LNCaP clone FGC (cell line): ENCODE measurements around the gene CYP27A1.

ENCODE experiments used
- DNase-seq: peaks from one replicate; pipeline ENCODE4 v3.0.0-alpha.2; 2011; ENCODE audit warnings: low read depth
- H3K4me3 ChIP-seq: 2 replicates; pipeline ENCODE4 v1.5.1; 2011; ENCODE audit warnings: mild to moderate bottlenecking, low read depth, low read length, control low read depth
- CTCF ChIP-seq: IDR thresholded peaks from 2 replicates; pipeline ENCODE4 v1.5.1; 2012; ENCODE audit warnings: mild to moderate bottlenecking; ENCODE audit not compliant: control insufficient read depth, insufficient read depth; ENCODE audit errors: extremely low read depth

The CYP27A1 gene

GRCh38 chr2:218861645-218862318 is 79.8 kb downstream of the CYP27A1 start:
- TF ChIP-seq CTCF = no peak
- H3K4me3 ChIP-seq = no peak overlapping the region
- DNase-seq = no peak

GRCh38 chr2:218863021-218863520 is 81.1 kb downstream of the CYP27A1 start:
- no peak for DNase-seq

More at GRCh38 chr2:218863021-218863520, 81.1 kb downstream of the CYP27A1 start:
- no peak overlapping the region for H3K4me3 ChIP-seq
- no peak for TF ChIP-seq CTCF
